WTC11 (cell line): ENCODE results near the gene CEP104. TPM values are rescaled to one million over a fixed set of nuclear protein-coding genes. Genes with fewer than 3 reads are reported as not detected.

Source experiments
- AFF4 ChIP-seq: sonication (generic); formaldehyde crosslinking; IDR thresholded peaks from 2 replicates; pipeline ENCODE4 v1.8.1; 2023; ENCODE audit warnings: mild to moderate bottlenecking, missing genetic modification reagents, borderline replicate concordance
- ARID4B ChIP-seq: sonication (generic); formaldehyde crosslinking; IDR thresholded peaks from 2 replicates; pipeline ENCODE4 v1.8.0; 2023; ENCODE audit warnings: missing genetic modification reagents, mild to moderate bottlenecking, borderline replicate concordance
- ATF1 ChIP-seq: sonication (generic); formaldehyde crosslinking; IDR thresholded peaks from 2 replicates; pipeline ENCODE4 v1.8.1; 2023; ENCODE audit warnings: mild to moderate bottlenecking, moderate library complexity, missing genetic modification reagents
- CREM ChIP-seq: sonication (generic); formaldehyde crosslinking; IDR thresholded peaks from 2 replicates; pipeline ENCODE4 v1.8.1; 2022; ENCODE audit warnings: mild to moderate bottlenecking, missing genetic modification reagents, moderate library complexity
- CTCF ChIP-seq: fragments of 200-600 bp; IDR thresholded peaks from 2 replicates; pipeline ENCODE4 v1.8.0; 2022; ENCODE audit warnings: antibody characterized with exemption
- ERG ChIP-seq: fragments of 250-450 bp; sonication (Bioruptor Pico); IDR thresholded peaks from 2 replicates; pipeline ENCODE4 v1.8.0; 2021; ENCODE audit warnings: mild to moderate bottlenecking
- NFYB ChIP-seq: sonication (generic); formaldehyde crosslinking; conservative IDR thresholded peaks from 2 replicates; pipeline ENCODE4 v1.8.0; 2022; ENCODE audit warnings: low read depth, missing genetic modification reagents
- NR2C2 ChIP-seq: sonication (generic); formaldehyde crosslinking; IDR thresholded peaks from 2 replicates; pipeline ENCODE4 v1.8.0; 2022; ENCODE audit warnings: mild to moderate bottlenecking, missing genetic modification reagents
- NR3C1 ChIP-seq: sonication (generic); formaldehyde crosslinking; conservative IDR thresholded peaks from 2 replicates; pipeline ENCODE4 v1.8.1; 2023; ENCODE audit warnings: low read depth, mild to moderate bottlenecking, missing genetic modification reagents
- OVOL2 ChIP-seq: fragments of 250-450 bp; sonication (Bioruptor Pico); IDR thresholded peaks from 2 replicates; pipeline ENCODE4 v1.9.0; 2021; ENCODE audit warnings: mild to moderate bottlenecking, borderline replicate concordance
- PRDM15 ChIP-seq: sonication (generic); formaldehyde crosslinking; IDR thresholded peaks from 2 replicates; pipeline ENCODE4 v1.8.0; 2022; ENCODE audit warnings: missing genetic modification reagents
- PRRX2 ChIP-seq: fragments of 250-450 bp; sonication (Bioruptor Pico); IDR thresholded peaks from 2 replicates; pipeline ENCODE4 v1.8.0; 2021; ENCODE audit warnings: mild to moderate bottlenecking
- RORB ChIP-seq: fragments of 250-450 bp; sonication (Bioruptor Pico); IDR thresholded peaks from 2 replicates; pipeline ENCODE4 v1.9.0; 2021; ENCODE audit warnings: mild to moderate bottlenecking
- SOX15 ChIP-seq: fragments of 250-450 bp; sonication (Bioruptor Pico); IDR thresholded peaks from 2 replicates; pipeline ENCODE4 v1.9.0; 2021; ENCODE audit warnings: mild to moderate bottlenecking
- SP1 ChIP-seq: sonication (generic); formaldehyde crosslinking; conservative IDR thresholded peaks from 2 replicates; pipeline ENCODE4 v1.8.1; 2022; ENCODE audit warnings: missing genetic modification reagents
- ZBTB21 ChIP-seq: sonication (generic); formaldehyde crosslinking; IDR thresholded peaks from 2 replicates; pipeline ENCODE4 v1.8.1; 2023; ENCODE audit warnings: mild to moderate bottlenecking, missing genetic modification reagents, borderline replicate concordance
- ZBTB43 ChIP-seq: sonication (generic); formaldehyde crosslinking; IDR thresholded peaks from 2 replicates; pipeline ENCODE4 v1.8.1; 2023; ENCODE audit warnings: mild to moderate bottlenecking, missing genetic modification reagents
- ZNF121 ChIP-seq: sonication (generic); formaldehyde crosslinking; IDR thresholded peaks from 2 replicates; pipeline ENCODE4 v1.8.0; 2023; ENCODE audit warnings: missing genetic modification reagents
- ZNF219 ChIP-seq: sonication (generic); formaldehyde crosslinking; IDR thresholded peaks from 2 replicates; pipeline ENCODE4 v1.8.0; 2023; ENCODE audit warnings: missing genetic modification reagents, mild to moderate bottlenecking, borderline replicate concordance
- ZNF512 ChIP-seq: sonication (generic); formaldehyde crosslinking; IDR thresholded peaks from 2 replicates; pipeline ENCODE4 v1.8.1; 2022; ENCODE audit warnings: missing genetic modification reagents, borderline replicate concordance
- total RNA-seq: library from RNA; stranded (reverse); gene quantifications from 3 replicates; pipeline ENCODE4 v1.2.3, GENCODE V29; 2021

CEP104 gene
- total RNA-seq, 1 experiment from 2014 or later = 38.0 TPM

- no peak for TF ChIP-seq ERG (CRISPR knock-in tag)
- no peak for TF ChIP-seq ZNF121 (CRISPR knock-in tag)
- TF ChIP-seq ZBTB21 (CRISPR knock-in tag) = no peak
- no peak for TF ChIP-seq ZNF512 (CRISPR knock-in tag)
- TF ChIP-seq OVOL2 = no peak
- TF ChIP-seq CREM (CRISPR knock-in tag) = no peak
- no peak for TF ChIP-seq CTCF
- TF ChIP-seq SOX15 (CRISPR knock-in tag) = no peak
- 0 out of 2 replicates have a peak, but pooled peaks have one; percentile 58 for TF ChIP-seq ZNF219 (CRISPR knock-in tag)
- TF ChIP-seq PRDM15 (CRISPR knock-in tag) = no peak
- no peak for TF ChIP-seq NR3C1 (CRISPR knock-in tag)
- no peak for TF ChIP-seq ZBTB43 (CRISPR knock-in tag)
- peak; percentile 88; the same call in 1 of the 2 replicates for TF ChIP-seq ARID4B (CRISPR knock-in tag)
- no peak for TF ChIP-seq RORB (CRISPR knock-in tag)
- TF ChIP-seq SP1 (CRISPR knock-in tag) = peak; percentile 69
- no peak for TF ChIP-seq ATF1
- TF ChIP-seq NFYB = no peak
- no peak for TF ChIP-seq NR2C2 (CRISPR knock-in tag)
- TF ChIP-seq PRRX2 (CRISPR knock-in tag) = no peak
- no peak for TF ChIP-seq AFF4
These were observed 44.0 kb upstream of the CEP104 start (continued) for GRCh38 chr1:3900969-3901529.
